Measurements from ENCODE around the gene ERCC6.

The ERCC6 gene

DNA sequence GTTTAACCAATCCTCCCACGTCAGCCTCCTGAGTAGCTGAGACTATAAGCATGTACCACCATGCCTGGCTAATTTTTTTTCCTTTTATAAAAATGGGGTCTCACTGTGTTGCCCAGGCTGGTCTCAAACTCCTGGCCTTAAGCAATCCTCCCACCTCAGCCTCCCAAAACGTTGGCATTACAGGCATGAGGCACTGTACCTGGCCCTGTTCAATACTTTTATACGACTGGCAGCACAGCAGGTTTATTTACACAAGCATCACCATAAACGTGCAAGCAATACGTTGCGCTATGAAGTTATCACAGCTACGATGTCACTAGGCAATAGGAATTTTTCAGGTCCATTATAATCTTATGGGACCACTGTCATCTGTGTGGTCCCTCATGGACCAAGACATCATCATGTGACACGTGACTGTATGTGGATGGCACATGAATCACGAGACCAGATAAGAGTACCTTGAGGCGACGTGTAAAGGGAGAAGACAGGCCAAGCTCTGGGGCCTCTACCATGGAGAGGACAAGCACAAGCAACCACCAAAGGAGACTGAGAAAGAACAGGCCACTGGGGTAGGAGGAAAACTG lies 36.7 kb upstream of the ERCC6 start:
- no peak for DNase-seq (ENCODE audit: low read depth)
- in situ Hi-C loops (cut with HindIII; ENCODE audit: low sequenced_read_pairs), result no loop called here
- H3K4me3 ChIP-seq (ENCODE audit: low read depth, low read length), result no peak overlapping the region
- TF ChIP-seq, protein P1, sequence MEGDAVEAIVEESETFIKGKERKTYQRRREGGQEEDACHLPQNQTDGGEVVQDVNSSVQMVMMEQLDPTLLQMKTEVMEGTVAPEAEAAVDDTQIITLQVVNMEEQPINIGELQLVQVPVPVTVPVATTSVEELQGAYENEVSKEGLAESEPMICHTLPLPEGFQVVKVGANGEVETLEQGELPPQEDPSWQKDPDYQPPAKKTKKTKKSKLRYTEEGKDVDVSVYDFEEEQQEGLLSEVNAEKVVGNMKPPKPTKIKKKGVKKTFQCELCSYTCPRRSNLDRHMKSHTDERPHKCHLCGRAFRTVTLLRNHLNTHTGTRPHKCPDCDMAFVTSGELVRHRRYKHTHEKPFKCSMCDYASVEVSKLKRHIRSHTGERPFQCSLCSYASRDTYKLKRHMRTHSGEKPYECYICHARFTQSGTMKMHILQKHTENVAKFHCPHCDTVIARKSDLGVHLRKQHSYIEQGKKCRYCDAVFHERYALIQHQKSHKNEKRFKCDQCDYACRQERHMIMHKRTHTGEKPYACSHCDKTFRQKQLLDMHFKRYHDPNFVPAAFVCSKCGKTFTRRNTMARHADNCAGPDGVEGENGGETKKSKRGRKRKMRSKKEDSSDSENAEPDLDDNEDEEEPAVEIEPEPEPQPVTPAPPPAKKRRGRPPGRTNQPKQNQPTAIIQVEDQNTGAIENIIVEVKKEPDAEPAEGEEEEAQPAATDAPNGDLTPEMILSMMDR (IDR thresholded peaks at IDR 0.05; ENCODE audit: low read depth, low read length, missing control alignments), result no peak

DNA sequence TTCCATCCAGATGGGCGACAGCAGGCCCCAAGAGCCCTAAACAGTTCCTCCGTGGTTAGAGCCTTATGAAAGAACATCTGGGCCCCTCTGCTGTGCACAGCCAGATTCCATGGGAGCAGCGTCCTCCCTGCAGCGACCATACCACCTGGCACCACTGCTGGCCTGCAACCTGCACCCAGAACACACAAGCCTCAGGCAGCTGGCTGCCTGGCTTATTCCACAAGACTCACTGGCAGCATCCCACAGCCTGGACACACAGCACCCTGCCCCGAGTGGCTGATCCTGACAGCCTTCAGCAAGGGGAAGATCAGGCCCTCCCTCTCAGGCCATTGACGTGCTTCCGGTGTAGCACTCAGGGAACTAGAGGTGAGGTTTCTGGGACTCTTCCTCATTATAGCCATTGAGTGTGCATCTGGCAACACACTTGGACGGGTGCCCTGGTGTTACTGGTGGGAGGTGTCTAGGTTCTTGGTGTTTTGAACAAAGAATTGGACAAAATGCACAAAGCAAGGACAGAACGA lies 33.7 kb upstream of the ERCC6 start:
- TF ChIP-seq, protein P1 (IDR thresholded peaks at IDR 0.05; ENCODE audit: low read depth, low read length, missing control alignments), result no peak
- in situ Hi-C loops (cut with HindIII; ENCODE audit: low sequenced_read_pairs), result no loop called here
- DNase-seq (ENCODE audit: low read depth), result no peak
- H3K4me3 ChIP-seq (ENCODE audit: low read depth, low read length), result no peak overlapping the region

- TF ChIP-seq, protein P1 (IDR thresholded peaks at IDR 0.05; ENCODE audit: low read depth, low read length, missing control alignments), result no peak
- no peak for DNase-seq (ENCODE audit: low read depth)
- in situ Hi-C loops (cut with HindIII; ENCODE audit: low sequenced_read_pairs), result no loop called here
- H3K4me3 ChIP-seq (ENCODE audit: low read depth, low read length), result no peak overlapping the region
These were observed 32.5 kb upstream of the ERCC6 start for GRCh38 chr10:49571388-49571787.

DNA sequence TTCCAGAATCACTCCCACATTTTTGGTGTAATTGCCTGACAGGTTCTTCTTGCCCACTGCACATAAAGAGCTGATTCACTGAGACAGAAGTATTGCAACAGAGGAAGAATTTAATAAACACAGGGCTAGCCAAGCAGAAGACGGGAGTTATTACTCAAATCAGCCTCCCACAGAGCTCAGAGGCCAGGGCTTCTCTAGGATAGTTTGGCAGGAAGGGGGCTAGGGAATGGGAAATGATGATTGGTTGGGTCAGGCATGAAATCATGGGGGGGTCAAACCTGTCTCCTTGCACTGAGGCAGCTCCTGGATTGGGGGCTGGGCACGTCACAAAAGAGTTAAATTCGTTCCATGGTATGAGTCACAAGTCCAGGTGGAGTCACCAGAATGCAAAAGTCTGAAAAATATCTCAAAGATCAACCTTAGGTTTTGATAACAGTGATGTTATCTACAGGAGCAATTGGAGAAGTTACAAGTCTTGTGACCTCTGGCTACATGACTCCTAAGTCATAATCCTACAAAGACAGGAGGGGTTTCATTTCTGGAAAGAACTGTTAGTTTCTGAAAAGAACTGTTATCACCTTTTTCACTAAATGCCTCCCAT lies 30.2 kb upstream of the ERCC6 start:
- TF ChIP-seq, protein P1 (IDR thresholded peaks at IDR 0.05; ENCODE audit: low read depth, low read length, missing control alignments), result no peak
- H3K4me3 ChIP-seq (ENCODE audit: low read depth, low read length), result no peak overlapping the region
- DNase-seq (ENCODE audit: low read depth), result no peak
- in situ Hi-C loops (cut with HindIII; ENCODE audit: low sequenced_read_pairs), result no loop called here

GRCh38 chr10:49568235-49568634 lies 29.3 kb upstream of the ERCC6 start:
- TF ChIP-seq, protein P1 (IDR thresholded peaks at IDR 0.05; ENCODE audit: low read depth, low read length, missing control alignments), result no peak
- in situ Hi-C loops (cut with HindIII; ENCODE audit: low sequenced_read_pairs), result no loop called here
- no peak overlapping the region for H3K4me3 ChIP-seq (ENCODE audit: low read depth, low read length)
- DNase-seq (ENCODE audit: low read depth), result peak; percentile 40

DNA sequence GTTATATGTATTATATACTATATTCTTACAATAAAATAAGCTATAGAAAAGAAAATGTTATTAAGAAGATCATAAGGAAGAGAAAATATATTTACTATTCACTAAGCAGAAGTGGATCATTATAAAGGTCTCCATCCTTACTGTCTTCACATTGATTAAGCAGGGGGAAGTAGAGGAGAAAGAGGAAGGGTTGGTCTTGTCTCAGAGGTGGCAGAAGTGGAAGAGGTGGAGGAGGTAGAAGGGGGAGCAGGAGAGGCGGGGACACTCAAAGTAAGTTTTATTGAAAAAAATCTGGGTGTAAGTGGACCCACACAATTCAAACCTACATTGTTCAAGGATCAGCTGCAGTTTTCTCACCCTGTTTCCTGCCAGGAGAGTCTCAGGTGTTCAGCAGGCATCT lies 28.9 kb upstream of the ERCC6 start:
- TF ChIP-seq, protein P1 (IDR thresholded peaks at IDR 0.05; ENCODE audit: low read depth, low read length, missing control alignments), result no peak
- DNase-seq (ENCODE audit: low read depth), result no peak
- no peak overlapping the region for H3K4me3 ChIP-seq (ENCODE audit: low read depth, low read length)
- in situ Hi-C loops (cut with HindIII; ENCODE audit: low sequenced_read_pairs), result no loop called here

All from astrocyte of the cerebellum (primary cell).